Neuronal stem cell (in vitro differentiated cells): ENCODE data around the gene RBMS3.

Source experiments
- DNase-seq: peaks from one replicate; pipeline ENCODE4 v3.0.0-alpha.2; 2013; ENCODE audit warnings: low spot score
- H2AFZ ChIP-seq: one replicate; pipeline ENCODE4 v1.6.1; 2013; ENCODE audit warnings: mild to moderate bottlenecking, low read length, inconsistent platforms
- H2AK5ac ChIP-seq: 2 replicates; pipeline ENCODE4 v1.6.1; 2013; ENCODE audit warnings: low read depth, mild to moderate bottlenecking, inconsistent platforms, low read length, moderate library complexity, mixed read lengths
- H2BK120ac ChIP-seq: 2 replicates; pipeline ENCODE4 v1.6.1; 2013; ENCODE audit warnings: low read depth, mild to moderate bottlenecking, inconsistent platforms, low read length, moderate library complexity, mixed read lengths
- H2BK12ac ChIP-seq: one replicate; pipeline ENCODE4 v1.6.1; 2013; ENCODE audit warnings: low read length, inconsistent platforms
- H2BK15ac ChIP-seq: 2 replicates; pipeline ENCODE4 v1.6.1; 2013; ENCODE audit warnings: mild to moderate bottlenecking, low read length, inconsistent platforms, mixed read lengths
- H2BK5ac ChIP-seq: one replicate; pipeline ENCODE4 v1.6.1; 2013; ENCODE audit warnings: inconsistent platforms, mild to moderate bottlenecking, low read length, moderate library complexity
- H3K14ac ChIP-seq: one replicate; pipeline ENCODE4 v1.6.1; 2013; ENCODE audit warnings: low read length, inconsistent platforms
- H3K18ac ChIP-seq: 2 replicates; pipeline ENCODE4 v1.6.1; 2013; ENCODE audit warnings: low read length, inconsistent platforms
- H3K23ac ChIP-seq: 2 replicates; pipeline ENCODE4 v1.6.1; 2013; ENCODE audit warnings: low read depth, mild to moderate bottlenecking, mixed read lengths, low read length, inconsistent platforms; ENCODE audit not compliant: poor library complexity
- H3K27ac ChIP-seq: replicated peaks from 3 replicates; pipeline ENCODE4 v1.5.1; 2013; ENCODE audit warnings: low read length, inconsistent platforms
- H3K27me3 ChIP-seq, 3 experiments: 2 replicates each; pipeline ENCODE4 v1.6.1; 2013; ENCODE audit warnings: low read length in 3 of 3, mild to moderate bottlenecking in 2 of 3, inconsistent platforms in 1 of 3, low read depth in 1 of 3, mixed read lengths in 1 of 3, moderate library complexity in 1 of 3; ENCODE audit not compliant: control insufficient read depth in 3 of 3, insufficient read depth in 3 of 3
- H3K36me3 ChIP-seq, 2 donors: replicated peaks in 1 of 2; 2 replicates each; pipeline ENCODE4 v1.6.1; 2013; ENCODE audit warnings: low read length in 2 of 2; ENCODE audit not compliant: control insufficient read depth in 2 of 2, insufficient read depth in 2 of 2
- H3K4ac ChIP-seq: 2 replicates; pipeline ENCODE4 v1.6.1; 2013; ENCODE audit warnings: inconsistent platforms, mild to moderate bottlenecking, low read length, moderate library complexity
- H3K4me1 ChIP-seq, 2 donors: 1 replicate in 1 of 2; 2 replicates in 1 of 2; pipeline ENCODE4 v1.6.1; 2013; ENCODE audit warnings: low read length in 2 of 2, low read depth in 1 of 2; ENCODE audit not compliant: control insufficient read depth in 2 of 2, insufficient read depth in 1 of 2
- H3K4me2 ChIP-seq: one replicate; pipeline ENCODE4 v1.6.1; 2013; ENCODE audit warnings: mild to moderate bottlenecking, low read length, inconsistent platforms; ENCODE audit not compliant: insufficient read depth, poor library complexity, severe bottlenecking
- H3K4me3 ChIP-seq, 2 donors: 2 replicates each; pipeline ENCODE4 v1.5.1; 2013; ENCODE audit warnings: low read length in 2 of 2, mild to moderate bottlenecking in 2 of 2, inconsistent platforms in 1 of 2, moderate library complexity in 1 of 2
- H3K79me1 ChIP-seq: one replicate; pipeline ENCODE4 v1.6.1; 2013; ENCODE audit warnings: low read depth, mild to moderate bottlenecking, inconsistent platforms, low read length, moderate library complexity
- H3K9ac ChIP-seq: one replicate; pipeline ENCODE4 v1.6.1; 2013; ENCODE audit warnings: mild to moderate bottlenecking, low read depth, low read length, inconsistent platforms; ENCODE audit not compliant: poor library complexity
- H3K9me3 ChIP-seq, 2 donors: replicated peaks in 1 of 2; 2 replicates each; pipeline versions ENCODE3 to v1.6.1; 2013; ENCODE audit warnings: low read length in 2 of 2, mild to moderate bottlenecking in 2 of 2, inconsistent platforms in 1 of 2, low read depth in 1 of 2, mixed read lengths in 1 of 2, moderate library complexity in 1 of 2; ENCODE audit not compliant: control insufficient read depth in 2 of 2, insufficient read depth in 1 of 2
- H4K8ac ChIP-seq: one replicate; pipeline ENCODE4 v1.6.1; 2013; ENCODE audit warnings: low read depth, mild to moderate bottlenecking, inconsistent platforms, low read length, moderate library complexity
- H4K91ac ChIP-seq: one replicate; pipeline ENCODE4 v1.6.1; 2013; ENCODE audit warnings: low read length, low read depth, mild to moderate bottlenecking, inconsistent platforms; ENCODE audit not compliant: poor library complexity
- WGBS, 2 donors: extraction: QIAGEN DNeasy Blood & Tissue Kit; methylation state at CpG; one replicate each; pipeline ENCODE4 v1.1.7; 2013; ENCODE audit warnings: missing lambda C conversion rate in 2 of 2, mixed read lengths in 1 of 2; ENCODE audit not compliant: insufficient read length in 2 of 2, insufficient replicate concordance in 1 of 2; ENCODE audit errors: extremely low coverage in 2 of 2; 5-methylcytosine and 5-hydroxymethylcytosine counted together

RBMS3 gene

DNA sequence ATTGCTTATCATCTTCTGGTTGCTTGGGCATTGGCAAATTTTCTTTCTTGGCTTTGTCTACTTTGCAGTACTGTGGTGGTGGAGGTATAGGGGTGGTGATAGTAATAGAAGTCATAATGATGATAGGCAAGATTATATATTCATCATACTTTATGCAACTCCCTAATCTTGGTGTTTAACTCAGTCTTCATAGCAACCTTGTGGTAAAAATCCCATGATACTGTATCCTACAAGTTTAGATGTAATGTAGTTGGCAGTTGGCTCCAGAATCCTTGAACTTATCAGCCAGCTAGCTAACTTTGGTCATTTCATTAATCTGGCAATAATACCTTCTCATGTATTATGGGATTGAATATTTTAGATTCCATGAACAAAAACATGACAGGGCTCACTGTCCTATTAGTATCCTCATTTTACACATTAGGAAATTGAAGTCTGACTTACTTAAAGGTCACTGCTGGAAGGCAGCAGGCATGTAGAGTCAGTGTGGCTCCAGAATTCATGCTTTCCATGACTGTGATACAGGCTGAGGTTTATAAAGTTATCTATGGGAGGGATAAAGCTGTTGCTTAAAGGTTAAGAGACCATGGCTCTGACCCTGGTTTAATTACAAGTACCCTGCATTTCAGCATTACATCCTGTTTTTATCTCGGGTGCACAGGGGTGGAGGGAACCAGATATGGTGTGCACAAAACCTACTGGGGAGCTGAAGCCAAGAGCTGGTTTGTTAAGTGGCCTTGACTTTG lies 33.3 kb downstream of the RBMS3 start:
- Histone ChIP-seq H3K23ac (no peak overlapping the region), H3K27me3 (no peaks in the 10 kb centered on the region), H3K14ac (no peak overlapping the region), H2AK5ac (no peak overlapping the region), H3K9ac (no peak overlapping the region), H3K79me1 (no peaks in the 10 kb centered on the region), H2BK12ac (no peak overlapping the region), H3K4me3 (no peak overlapping the region), H4K91ac (no peak overlapping the region), H3K18ac (no peak overlapping the region), H3K4ac (no peak overlapping the region), H3K9me3 (no peaks in the 10 kb centered on the region), H2BK15ac (no peak overlapping the region), H2BK120ac (no peak overlapping the region), H3K4me1 (no peaks in the 10 kb centered on the region), H2AFZ (no peak overlapping the region), H3K4me2 (no peak overlapping the region), H2BK5ac (no peak overlapping the region), H3K36me3 (no peaks in the 10 kb centered on the region), H4K8ac (no peak overlapping the region), H3K27ac (no peak overlapping the region)
- WGBS, 2 donors, result no CpG with 5 or more reads among the region's 1 CpG
- DNase-seq, result no peak

DNA sequence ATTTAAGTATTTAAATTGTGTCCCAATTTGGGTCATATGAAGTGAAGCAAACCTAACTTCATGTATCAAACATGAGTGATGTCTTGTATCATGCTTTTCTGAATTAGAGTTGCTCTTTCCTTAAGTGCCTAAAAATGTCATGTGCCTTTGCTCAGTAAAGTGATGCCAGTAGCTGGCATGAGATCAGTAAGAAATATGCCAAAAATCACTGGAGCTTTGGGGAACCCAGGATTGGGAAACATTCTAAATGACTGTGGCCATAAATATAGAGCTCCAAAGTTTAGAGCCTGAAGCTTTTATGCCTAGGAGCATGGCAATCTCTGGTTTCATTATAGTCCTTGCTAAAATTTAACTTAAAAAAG lies 33.8 kb downstream of the RBMS3 start:
- Histone ChIP-seq H2BK120ac (no peak overlapping the region), H3K4me3 (no peak overlapping the region), H3K27ac (no peak overlapping the region), H3K4ac (no peak overlapping the region), H3K79me1 (no peaks in the 10 kb centered on the region), H4K91ac (no peak overlapping the region), H3K18ac (no peak overlapping the region), H3K4me2 (no peak overlapping the region), H3K23ac (no peak overlapping the region), H3K27me3 (no peaks in the 10 kb centered on the region), H2AFZ (no peak overlapping the region), H3K14ac (no peak overlapping the region), H2BK15ac (no peak overlapping the region), H2AK5ac (no peak overlapping the region), H3K4me1 (no peaks in the 10 kb centered on the region), H2BK12ac (no peak overlapping the region), H4K8ac (no peak overlapping the region), H3K9ac (no peak overlapping the region), H3K36me3 (no peaks in the 10 kb centered on the region), H2BK5ac (no peak overlapping the region), H3K9me3 (no peaks in the 10 kb centered on the region)
- no peak for DNase-seq

DNA sequence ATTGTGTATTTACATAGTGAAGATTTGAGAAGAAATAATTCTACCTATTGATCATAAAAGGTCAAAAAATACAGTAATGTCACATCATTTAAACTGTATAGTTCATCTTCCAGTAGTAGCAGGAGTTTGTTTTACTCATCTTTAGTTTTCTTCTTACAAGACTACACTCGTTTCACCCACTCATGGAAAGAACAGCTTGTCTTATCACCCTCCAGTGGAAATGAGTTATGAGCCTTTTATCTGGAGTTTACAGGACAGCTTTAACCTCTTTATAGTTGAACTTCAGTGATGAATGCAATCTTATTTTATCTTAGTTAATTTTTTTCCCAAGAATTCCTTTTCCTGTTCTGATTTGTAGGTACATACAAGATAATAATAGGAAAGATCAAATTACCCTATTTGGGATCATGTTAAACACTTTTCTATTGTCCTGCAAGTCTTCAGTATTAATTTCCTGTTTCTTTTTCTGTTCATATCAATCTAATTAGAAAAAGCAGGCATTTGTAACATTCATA lies 36.8 kb downstream of the RBMS3 start:
- H2BK120ac ChIP-seq, result no peak overlapping the region
- WGBS, 2 donors, result no CpG with 5 or more reads among the region's 1 CpG
- no peaks in the 10 kb centered on the region for H3K9me3 ChIP-seq
- H3K79me1 ChIP-seq, result no peaks in the 10 kb centered on the region
- no peak overlapping the region for H3K27ac ChIP-seq
- no peak overlapping the region for H3K4me2 ChIP-seq
- H3K27me3 ChIP-seq, result no peaks in the 10 kb centered on the region
- no peak for DNase-seq
- no peak overlapping the region for H2BK12ac ChIP-seq
- H2AFZ ChIP-seq, result no peak overlapping the region
- H3K4me3 ChIP-seq, result no peak overlapping the region
- no peaks in the 10 kb centered on the region for H3K4me1 ChIP-seq
- H3K36me3 ChIP-seq, result no peaks in the 10 kb centered on the region
- no peak overlapping the region for H3K18ac ChIP-seq
- H4K8ac ChIP-seq, result no peak overlapping the region
- H2AK5ac ChIP-seq, result no peak overlapping the region
- H3K9ac ChIP-seq, result no peak overlapping the region
- no peak overlapping the region for H3K23ac ChIP-seq
- H3K4ac ChIP-seq, result no peak overlapping the region
- no peak overlapping the region for H3K14ac ChIP-seq
- H2BK5ac ChIP-seq, result no peak overlapping the region
- H4K91ac ChIP-seq, result no peak overlapping the region
- H2BK15ac ChIP-seq, result no peak overlapping the region

GRCh38 chr3:29318251-29318650 lies 37.4 kb downstream of the RBMS3 start:
- Histone ChIP-seq H3K4me2 (no peak overlapping the region), H3K18ac (no peak overlapping the region), H3K27me3 (no peaks in the 10 kb centered on the region), H3K9me3 (no peaks in the 10 kb centered on the region), H3K9ac (no peak overlapping the region), H3K79me1 (no peaks in the 10 kb centered on the region), H3K4me1 (no peaks in the 10 kb centered on the region), H2BK15ac (no peak overlapping the region), H2BK12ac (no peak overlapping the region), H4K8ac (no peak overlapping the region), H3K36me3 (no peaks in the 10 kb centered on the region), H3K27ac (no peak overlapping the region), H2AK5ac (no peak overlapping the region), H3K14ac (no peak overlapping the region), H2BK120ac (no peak overlapping the region), H3K4ac (no peak overlapping the region), H3K23ac (no peak overlapping the region), H2AFZ (no peak overlapping the region), H4K91ac (no peak overlapping the region), H2BK5ac (no peak overlapping the region), H3K4me3 (no peak overlapping the region)
- DNase-seq, result no peak
- no CpG with 5 or more reads among the region's 3 CpGs for WGBS, 2 donors
